Neural cell (in vitro differentiated cells): Measurements from ENCODE around the gene ADGRD2. TPM values are rescaled to one million over a fixed set of nuclear protein-coding genes. Genes with fewer than 3 reads are reported as not detected.

Source experiments
- H2AFZ ChIP-seq: fragments of 200-600, 300-800 bp; sonication (generic), shearing (Covaris generic); 2 replicates; pipeline ENCODE4 v1.6.0; 2014; ENCODE audit warnings: low read depth, mild to moderate bottlenecking, antibody characterized with exemption, low read length, moderate library complexity
- H3F3A ChIP-seq: fragments of 200-600 bp; shearing (Covaris generic); 2 replicates; pipeline ENCODE4 v1.6.1; 2016; ENCODE audit warnings: mild to moderate bottlenecking, moderate library complexity, mixed read lengths, antibody characterized with exemption, low read length; ENCODE audit not compliant: insufficient read depth, poor library complexity, severe bottlenecking
- H3K27ac ChIP-seq: fragments of 200-600, 300-800 bp; sonication (generic), shearing (Covaris generic); 2 replicates; pipeline ENCODE4 v1.5.1; 2014; ENCODE audit warnings: mild to moderate bottlenecking, low read length, moderate library complexity
- H3K27me3 ChIP-seq: fragments of 300-800, 200-600 bp; sonication (generic), shearing (Covaris generic); 2 replicates; pipeline ENCODE4 v1.6.0; 2014; ENCODE audit warnings: mild to moderate bottlenecking, low read depth, low read length, moderate library complexity; ENCODE audit not compliant: insufficient read depth
- H3K36me3 ChIP-seq: fragments of 300-800, 200-600 bp; sonication (generic), shearing (Covaris generic); 2 replicates; pipeline ENCODE4 v1.5.1; 2014; ENCODE audit warnings: mild to moderate bottlenecking, antibody characterized with exemption, low read length, moderate library complexity; ENCODE audit not compliant: insufficient read depth
- H3K4me2 ChIP-seq: fragments of 300-800, 200-600 bp; sonication (generic), shearing (Covaris generic); 2 replicates; pipeline ENCODE4 v1.6.0; 2014; ENCODE audit warnings: mild to moderate bottlenecking, low read length
- H3K4me3 ChIP-seq: fragments of 300-800, 200-600 bp; sonication (generic), shearing (Covaris generic); 2 replicates; pipeline ENCODE4 v1.5.1; 2014; ENCODE audit warnings: mild to moderate bottlenecking, low read length, moderate library complexity
- H3K79me2 ChIP-seq: fragments of 200-600 bp; shearing (Covaris generic); replicated peaks from 2 replicates; pipeline ENCODE4 v1.6.0; 2014; ENCODE audit warnings: mild to moderate bottlenecking, low read length, moderate library complexity; ENCODE audit not compliant: insufficient read depth
- H3K9ac ChIP-seq: fragments of 300-800, 200-600 bp; sonication (generic), shearing (Covaris generic); 2 replicates; pipeline ENCODE4 v1.6.1; 2016; ENCODE audit warnings: mild to moderate bottlenecking, low read length, mixed read lengths
- H3K9me2 ChIP-seq: fragments of 200-600 bp; shearing (Covaris generic); 2 replicates; pipeline ENCODE4 v1.6.1; 2016; ENCODE audit warnings: mild to moderate bottlenecking, low read length, mixed read lengths; ENCODE audit not compliant: insufficient read depth
- H3K9me3 ChIP-seq: fragments of 200-600, 300-800 bp; sonication (generic), shearing (Covaris generic); 2 replicates; pipeline ENCODE4 v1.6.1; 2016; ENCODE audit warnings: mild to moderate bottlenecking, mixed run types, low read length, moderate library complexity, mixed read lengths
- H4K20me1 ChIP-seq: fragments of 200-600 bp; shearing (Covaris generic); 2 replicates; pipeline ENCODE4 v1.6.1; 2016; ENCODE audit warnings: mild to moderate bottlenecking, mixed run types; ENCODE audit not compliant: insufficient read depth
- CTCF ChIP-seq: fragments of 450-650 bp; IDR thresholded peaks from 2 replicates; pipeline ENCODE4 v1.5.1; 2014; ENCODE audit warnings: antibody characterized with exemption, mild to moderate bottlenecking, moderate library complexity; ENCODE audit not compliant: poor library complexity, severe bottlenecking
- EP300 ChIP-seq: fragments of 450-650 bp; conservative IDR thresholded peaks from 2 replicates; pipeline ENCODE4 v1.6.1; 2014; ENCODE audit warnings: antibody characterized with exemption, mild to moderate bottlenecking, moderate library complexity; ENCODE audit not compliant: poor library complexity, severe bottlenecking
- EZH2 ChIP-seq: fragments of 200-600, 300-800 bp; shearing (Covaris generic), sonication (generic); IDR thresholded peaks from 2 replicates; pipeline ENCODE4 v1.6.1; 2014; ENCODE audit warnings: antibody characterized with exemption, low read length, borderline replicate concordance, mild to moderate bottlenecking; ENCODE audit not compliant: insufficient read depth, poor library complexity, severe bottlenecking
- MXI1 ChIP-seq: fragments of 450-650 bp; conservative IDR thresholded peaks from 2 replicates; pipeline ENCODE4 v1.6.1; 2014; ENCODE audit warnings: antibody characterized with exemption, mild to moderate bottlenecking; ENCODE audit not compliant: poor library complexity, severe bottlenecking
- POLR2AphosphoS5 ChIP-seq: IDR thresholded peaks from 2 replicates; pipeline ENCODE4 v1.6.1; 2012
- RAD21 ChIP-seq: fragments of 450-650 bp; conservative IDR thresholded peaks from 2 replicates; pipeline ENCODE4 v1.6.1; 2014; ENCODE audit warnings: antibody characterized with exemption, mild to moderate bottlenecking, moderate library complexity
- REST ChIP-seq: IDR thresholded peaks from 2 replicates; pipeline ENCODE4 v1.6.1; 2012; ENCODE audit warnings: borderline replicate concordance
- SMC3 ChIP-seq: fragments of 450-650 bp; conservative IDR thresholded peaks from 2 replicates; pipeline ENCODE4 v1.6.1; 2014; ENCODE audit warnings: antibody characterized with exemption, mild to moderate bottlenecking, moderate library complexity; ENCODE audit not compliant: poor library complexity
- TAF1 ChIP-seq: IDR thresholded peaks from 2 replicates; pipeline ENCODE4 v1.6.1; 2012; ENCODE audit warnings: low read depth
- polyA plus RNA-seq: library from polyadenylated mRNA; depleted of rRNA; stranded (reverse); fragments of >200 nt; gene quantifications from 2 replicates; pipeline ENCODE4 v1.2.3, GENCODE V29; 2014

ADGRD2 gene
- polyA plus RNA-seq, 1 donor from 2014 or later: not detected

DNA sequence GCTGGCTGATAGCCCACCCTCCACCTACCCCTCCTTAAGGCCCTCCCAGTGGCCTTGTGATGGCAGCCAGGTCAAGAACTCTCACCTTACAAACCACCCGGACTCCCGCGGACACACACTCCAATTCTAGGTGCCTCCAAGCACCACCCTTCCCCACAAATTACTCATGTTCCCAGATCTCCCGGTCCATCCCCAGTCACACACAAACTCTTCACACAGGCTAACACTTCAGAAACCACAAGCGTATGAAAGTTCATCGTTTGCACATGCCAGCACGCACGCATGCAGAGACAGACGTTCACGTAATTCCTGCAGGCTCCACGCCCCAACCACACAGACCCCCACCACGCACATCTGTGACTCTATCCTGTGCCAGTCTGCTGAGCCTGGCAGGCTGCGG is 39.0 kb downstream of the ADGRD2 start:
- no peaks in the 10 kb centered on the region for H3F3A ChIP-seq
- no peak overlapping the region for H3K27ac ChIP-seq
- H3K9ac ChIP-seq: no peak overlapping the region
- H3K4me3 ChIP-seq: no peak overlapping the region
- H3K79me2 ChIP-seq: no peaks in the 10 kb centered on the region
- H2AFZ ChIP-seq: no peak overlapping the region
- no peak overlapping the region for H3K4me2 ChIP-seq
- H3K9me2 ChIP-seq: no peaks in the 10 kb centered on the region
- peaks cover 9% of the 10 kb centered on the region for H3K27me3 ChIP-seq
- TF ChIP-seq MXI1 (no peak), EZH2 (no peak), RAD21 (no peak), TAF1 (no peak), POLR2AphosphoS5 (no peak), CTCF (no peak), SMC3 (no peak), REST (no peak), EP300 (no peak)
- no peaks in the 10 kb centered on the region for H3K36me3 ChIP-seq
- H3K9me3 ChIP-seq: no peaks in the 10 kb centered on the region
- H4K20me1 ChIP-seq: no peaks in the 10 kb centered on the region

- Histone ChIP-seq H3K36me3 (no peaks in the 10 kb centered on the region), H3K9me3 (no peaks in the 10 kb centered on the region), H3K9ac (no peak overlapping the region), H3K27me3 (peaks cover 9% of the 10 kb centered on the region), H3K4me2 (no peak overlapping the region), H3K9me2 (no peaks in the 10 kb centered on the region), H3F3A (no peaks in the 10 kb centered on the region), H3K27ac (no peak overlapping the region), H4K20me1 (no peaks in the 10 kb centered on the region), H3K4me3 (no peak overlapping the region), H3K79me2 (no peaks in the 10 kb centered on the region), H2AFZ (no peak overlapping the region)
- TF ChIP-seq POLR2AphosphoS5 (no peak), MXI1 (no peak), CTCF (no peak), REST (no peak), RAD21 (no peak), TAF1 (no peak), SMC3 (no peak), EZH2 (no peak), EP300 (no peak)
These were observed 39.8 kb downstream of the ADGRD2 start for GRCh38 chr9:124490004-124490403.
